ENCODE results near the gene CNOT4.

- TF ChIP-seq CTCF (IDR thresholded peaks at IDR 0.05): no peak
- no peak for TF ChIP-seq POLR2A (IDR thresholded peaks at IDR 0.05)
Measured at GRCh38 chr7:135537453-135537852, 27.6 kb upstream of the CNOT4 start.

Data from body of pancreas (tissue), 4 donors.